SK-N-SH (cell line): ENCODE results near the gene UNK. TPM values are rescaled to one million over a fixed set of nuclear protein-coding genes. Genes with fewer than 3 reads are reported as not detected.

Experiments used
- CTCF ChIA-PET: fragments of 300-600, 350-600 bp; formaldehyde crosslinking; extraction: SDS; loops from one replicate; lab custom pipeline; 2021; lab: Yijun Ruan, JAX
- POLR2A ChIA-PET: fragments of 350-600 bp; sonication (Branson Sonifier 250); formaldehyde crosslinking; extraction: SDS; loops from one replicate; lab custom pipeline; 2020; ENCODE audit warnings: antibody characterized with exemption, inconsistent platforms; lab: Yijun Ruan, JAX
- DNase-seq: peaks from one replicate; pipeline ENCODE4 v3.0.0; 2012
- H2AFZ ChIP-seq: fragments of 200-600 bp; sonication (generic); 2 replicates; pipeline ENCODE4 v1.8.1; 2016; ENCODE audit warnings: antibody characterized with exemption, mild to moderate bottlenecking, low read depth
- H3F3A ChIP-seq: fragments of 200-600 bp; sonication (generic); replicated peaks from 2 replicates; pipeline ENCODE3; 2016; ENCODE audit warnings: antibody characterized with exemption, mild to moderate bottlenecking; ENCODE audit not compliant: insufficient read depth
- H3K27ac ChIP-seq, 2 experiments: fragments of 200-500 bp in 1 of 2; fragments of 200-600 bp in 1 of 2; sonication (Bioruptor generic) in 1 of 2; sonication (generic), shearing (Covaris generic) in 1 of 2; 2 replicates each; pipeline versions ENCODE4 v1.5.1 to v1.6.1; 2014 to 2016; ENCODE audit warnings: low read depth in 2 of 2, inconsistent platforms in 1 of 2, low read length in 1 of 2, mild to moderate bottlenecking in 1 of 2, mixed read lengths in 1 of 2
- H3K27me3 ChIP-seq: fragments of 200-600 bp; sonication (generic), shearing (Covaris generic); 2 replicates; pipeline ENCODE4 v1.6.1; 2016; ENCODE audit warnings: mixed run types; ENCODE audit not compliant: insufficient read depth
- H3K36me3 ChIP-seq, 2 experiments: fragments of 200-500 bp in 1 of 2; fragments of 200-600 bp in 1 of 2; sonication (Bioruptor generic) in 1 of 2; sonication (generic) in 1 of 2; replicated peaks in 1 of 2; 2 replicates each; pipeline versions ENCODE3 to v1.5.1; 2014 to 2016; ENCODE audit warnings: low read length in 1 of 2, mild to moderate bottlenecking in 1 of 2; ENCODE audit not compliant: insufficient read depth in 2 of 2, control insufficient read depth in 1 of 2
- H3K4me1 ChIP-seq, 2 experiments: fragments of 200-500 bp in 1 of 2; fragments of 200-600 bp in 1 of 2; sonication (Bioruptor generic) in 1 of 2; sonication (generic), shearing (Covaris generic) in 1 of 2; 2 replicates each; pipeline versions ENCODE4 v1.5.1 to v1.6.1; 2014 to 2016; ENCODE audit warnings: low read depth in 1 of 2, low read length in 1 of 2, mixed run types in 1 of 2; ENCODE audit not compliant: insufficient read depth in 2 of 2, control insufficient read depth in 1 of 2
- H3K4me2 ChIP-seq: fragments of 200-600 bp; sonication (generic), shearing (Covaris generic); 2 replicates; pipeline ENCODE4 v1.6.1; 2017; ENCODE audit warnings: mixed run types
- H3K4me3 ChIP-seq, 2 experiments: fragments of 200-500 bp in 1 of 2; fragments of 200-600 bp in 1 of 2; sonication (Bioruptor generic) in 1 of 2; sonication (generic), shearing (Covaris generic) in 1 of 2; 2 replicates each; pipeline versions ENCODE4 v1.5.1 to v1.8.1; 2014 to 2016; ENCODE audit warnings: low read depth in 2 of 2, inconsistent platforms in 1 of 2, low read length in 1 of 2, mild to moderate bottlenecking in 1 of 2, mixed read lengths in 1 of 2, moderate library complexity in 1 of 2
- H3K79me2 ChIP-seq: fragments of 200-600 bp; sonication (generic); 2 replicates; pipeline ENCODE4 v1.8.1; 2017; ENCODE audit warnings: mild to moderate bottlenecking; ENCODE audit not compliant: insufficient read depth
- H3K9ac ChIP-seq: fragments of 200-600 bp; sonication (generic); 2 replicates; pipeline ENCODE4 v1.6.1; 2017; ENCODE audit warnings: mixed run types
- H3K9me2 ChIP-seq: fragments of 200-600 bp; sonication (generic); 2 replicates; pipeline ENCODE4 v1.6.1; 2017; ENCODE audit warnings: mixed run types
- H3K9me3 ChIP-seq: fragments of 200-600 bp; sonication (generic); 2 replicates; pipeline ENCODE4 v1.6.1; 2017; ENCODE audit warnings: mixed run types, mild to moderate bottlenecking, moderate library complexity
- H4K20me1 ChIP-seq: fragments of 200-600 bp; sonication (generic); 2 replicates; pipeline ENCODE4 v1.6.1; 2017; ENCODE audit warnings: mild to moderate bottlenecking, mixed run types; ENCODE audit not compliant: insufficient read depth
- CHD2 ChIP-seq: fragments of 150-350 bp; IDR thresholded peaks from 2 replicates; pipeline ENCODE4 v1.6.1; 2018; ENCODE audit warnings: low read length; ENCODE audit not compliant: partially characterized antibody
- EP300 ChIP-seq, 2 experiments: IDR thresholded peaks; 2 replicates each; pipeline versions ENCODE4 v1.4.0 to v1.6.1; 2012; ENCODE audit warnings: borderline replicate concordance in 1 of 2, low read depth in 1 of 2, low read length in 1 of 2
- EZH2phosphoT487 ChIP-seq: fragments of 200-600 bp; sonication (generic); IDR thresholded peaks from 2 replicates; pipeline ENCODE4 v1.6.1; 2017; ENCODE audit warnings: low read depth, mixed run types, mild to moderate bottlenecking, antibody characterized with exemption, moderate library complexity, borderline replicate concordance
- FOXM1 ChIP-seq: IDR thresholded peaks from 2 replicates; pipeline ENCODE4 v1.4.0; 2012; ENCODE audit warnings: low read depth, mild to moderate bottlenecking
- GABPA ChIP-seq: IDR thresholded peaks from 2 replicates; pipeline ENCODE4 v1.4.0; 2012; ENCODE audit warnings: low read depth, mild to moderate bottlenecking
- JUND ChIP-seq: IDR thresholded peaks from 2 replicates; pipeline ENCODE4 v1.4.0; 2012
- NRF1 ChIP-seq: IDR thresholded peaks from 2 replicates; pipeline ENCODE4 v1.6.1; 2012; ENCODE audit warnings: low read depth, mild to moderate bottlenecking, low read length
- POLR2AphosphoS5 ChIP-seq: IDR thresholded peaks from 2 replicates; pipeline ENCODE4 v1.6.1; 2012; ENCODE audit warnings: low read depth, low read length
- RFX5 ChIP-seq: IDR thresholded peaks from 2 replicates; pipeline ENCODE4 v1.6.1; 2012; ENCODE audit warnings: mild to moderate bottlenecking, improper control_type of control experiment, low read length
- TEAD4 ChIP-seq: IDR thresholded peaks from 2 replicates; pipeline ENCODE4 v1.4.0; 2012; ENCODE audit warnings: mild to moderate bottlenecking, borderline replicate concordance; ENCODE audit not compliant: insufficient read depth
- YY1 ChIP-seq: IDR thresholded peaks from 2 replicates; pipeline ENCODE4 v1.4.0; 2012; ENCODE audit warnings: low read depth, mild to moderate bottlenecking
- WGBS: methylation state at CpG from one replicate; pipeline ENCODE4 v1.1.6; 2017; ENCODE audit warnings: low lambda C conversion rate; 5-methylcytosine and 5-hydroxymethylcytosine counted together
- polyA plus RNA-seq, 3 experiments: library from polyadenylated mRNA; depleted of rRNA; stranded (reverse); fragments of >200 nt; gene quantifications; 2 replicates each; pipeline ENCODE4 v1.2.3, GENCODE V29; 2012
- TF ChIP-seq, protein P1 (sequence below): fragments of 200-600 bp; sonication (generic); IDR thresholded peaks from 2 replicates; pipeline ENCODE4 v1.6.1; 2017; ENCODE audit warnings: antibody characterized with exemption, mild to moderate bottlenecking, moderate library complexity

The UNK gene
- polyA plus RNA-seq, 1 of the 3 experiments (the other 2 are of a cell fraction), result 24.8 TPM

GRCh38 chr17:75742337-75742736 lies 42.3 kb upstream of the UNK start:
- ChIA-PET CTCF (interaction anchor here (1.2 to 31.4 kb wide), 5 partner anchors 4 to 109 kb away, joined by 3 to 1370 read pairs (median 419); partner anchors contain the start of genes ITGB4 and SMIM5), POLR2A (no interaction called here)
- Histone ChIP-seq H3K4me3 (no peak overlapping the region), H2AFZ (no peak overlapping the region), H3F3A (peaks cover under 1% of the 10 kb centered on the region), H3K27ac (no peak overlapping the region), H3K27me3 (no peaks in the 10 kb centered on the region), H3K79me2 (no peaks in the 10 kb centered on the region), H3K9me3 (no peaks in the 10 kb centered on the region), H3K36me3 (no peaks in the 10 kb centered on the region), H3K4me2 (no peak overlapping the region), H4K20me1 (no peaks in the 10 kb centered on the region), H3K4me1 (no peaks in the 10 kb centered on the region; a peak in 1 of 4 replicates), H3K9ac (no peak overlapping the region), H3K9me2 (no peaks in the 10 kb centered on the region)
- DNase-seq, result no peak
- WGBS, result 77% methylated on average over 19 of the region's 25 CpGs
- TF ChIP-seq GABPA, result no peak
- no peak for TF ChIP-seq NRF1
- no peak for TF ChIP-seq TEAD4
- TF ChIP-seq EP300 (IDR thresholded peaks at IDR 0.05; ENCODE audit: borderline replicate concordance in 1 of 2, low read depth in 1 of 2, low read length in 1 of 2), result no peak

GRCh38 chr17:75743625-75744206 lies 40.9 kb upstream of the UNK start:
- Histone ChIP-seq H3F3A (peaks cover 5% of the 10 kb centered on the region), H3K36me3 (no peaks in the 10 kb centered on the region), H3K4me2 (no peak overlapping the region), H4K20me1 (no peaks in the 10 kb centered on the region), H3K27me3 (no peaks in the 10 kb centered on the region), H2AFZ (no peak overlapping the region), H3K27ac (no peak overlapping the region), H3K9me3 (no peaks in the 10 kb centered on the region), H3K9me2 (no peaks in the 10 kb centered on the region), H3K4me3 (no peak overlapping the region), H3K9ac (no peak overlapping the region), H3K79me2 (no peaks in the 10 kb centered on the region), H3K4me1 (no peaks in the 10 kb centered on the region; a peak in 1 of 4 replicates)
- ChIA-PET POLR2A (no interaction called here), CTCF (interaction anchor here (0.7 to 31.4 kb wide), 7 partner anchors 10 to 111 kb away, joined by 3 to 1370 read pairs (median 10); partner anchors contain the start of genes GALK1, ITGB4, RECQL5 and SAP30BP)
- no peak for DNase-seq
- no peak for TF ChIP-seq YY1
- no peak for TF ChIP-seq GABPA
- no peak for TF ChIP-seq JUND
- no peak for TF ChIP-seq FOXM1
- WGBS, result 86% methylated on average over 7 of the region's 25 CpGs

DNA sequence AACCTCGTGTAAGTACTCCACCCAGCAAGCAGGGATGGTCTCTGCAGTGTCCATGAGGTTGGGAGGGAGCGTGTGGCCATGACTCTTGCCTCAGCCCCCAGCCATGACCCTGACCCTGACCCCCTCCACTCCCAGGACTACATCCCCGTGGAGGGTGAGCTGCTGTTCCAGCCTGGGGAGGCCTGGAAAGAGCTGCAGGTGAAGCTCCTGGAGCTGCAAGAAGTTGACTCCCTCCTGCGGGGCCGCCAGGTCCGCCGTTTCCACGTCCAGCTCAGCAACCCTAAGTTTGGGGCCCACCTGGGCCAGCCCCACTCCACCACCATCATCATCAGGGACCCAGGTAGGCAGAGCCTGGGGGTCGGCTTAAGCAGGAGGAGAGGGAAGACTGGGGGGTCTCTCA lies 35.9 kb upstream of the UNK start:
- 38% methylated on average over 3 of the region's 9 CpGs for WGBS
- peaks cover 18% of the 10 kb centered on the region for H3F3A ChIP-seq
- POLR2A ChIA-PET, result interaction anchor here (1.2 to 3.2 kb wide), 2 partner anchors 28 to 116 kb away, joined by 9 to 18 read pairs; partner anchors contain the start of gene SMIM5

More for the DNA sequence above, 35.9 kb upstream of the UNK start:
- no peaks in the 10 kb centered on the region for H3K27me3 ChIP-seq
- DNase-seq, result no peak
- no peaks in the 10 kb centered on the region for H3K9me3 ChIP-seq
- H3K9ac ChIP-seq, result no peak overlapping the region
- H3K4me3 ChIP-seq, result no peak overlapping the region
- H3K9me2 ChIP-seq, result no peaks in the 10 kb centered on the region
- H3K36me3 ChIP-seq, result no peaks in the 10 kb centered on the region
- TF ChIP-seq, protein P1, sequence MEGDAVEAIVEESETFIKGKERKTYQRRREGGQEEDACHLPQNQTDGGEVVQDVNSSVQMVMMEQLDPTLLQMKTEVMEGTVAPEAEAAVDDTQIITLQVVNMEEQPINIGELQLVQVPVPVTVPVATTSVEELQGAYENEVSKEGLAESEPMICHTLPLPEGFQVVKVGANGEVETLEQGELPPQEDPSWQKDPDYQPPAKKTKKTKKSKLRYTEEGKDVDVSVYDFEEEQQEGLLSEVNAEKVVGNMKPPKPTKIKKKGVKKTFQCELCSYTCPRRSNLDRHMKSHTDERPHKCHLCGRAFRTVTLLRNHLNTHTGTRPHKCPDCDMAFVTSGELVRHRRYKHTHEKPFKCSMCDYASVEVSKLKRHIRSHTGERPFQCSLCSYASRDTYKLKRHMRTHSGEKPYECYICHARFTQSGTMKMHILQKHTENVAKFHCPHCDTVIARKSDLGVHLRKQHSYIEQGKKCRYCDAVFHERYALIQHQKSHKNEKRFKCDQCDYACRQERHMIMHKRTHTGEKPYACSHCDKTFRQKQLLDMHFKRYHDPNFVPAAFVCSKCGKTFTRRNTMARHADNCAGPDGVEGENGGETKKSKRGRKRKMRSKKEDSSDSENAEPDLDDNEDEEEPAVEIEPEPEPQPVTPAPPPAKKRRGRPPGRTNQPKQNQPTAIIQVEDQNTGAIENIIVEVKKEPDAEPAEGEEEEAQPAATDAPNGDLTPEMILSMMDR, result no peak
- TF ChIP-seq RFX5 (no peak), GABPA (no peak), NRF1 (no peak), CHD2 (no peak), TEAD4 (no peak), EZH2phosphoT487 (no peak), POLR2AphosphoS5 (no peak)
- no peak overlapping the region for H3K4me2 ChIP-seq
- no peaks in the 10 kb centered on the region for H4K20me1 ChIP-seq
- H3K4me1 ChIP-seq, result peaks cover 0 to 13% of the 10 kb centered on the region in 2 experiments; a peak in 1 of 4 replicates
- H3K79me2 ChIP-seq, result no peaks in the 10 kb centered on the region
- no peak overlapping the region for H3K27ac ChIP-seq
- no peak overlapping the region for H2AFZ ChIP-seq
- CTCF ChIA-PET, result interaction anchor here (1.0 to 31.4 kb wide), 30 partner anchors 13 to 748 kb away, joined by 3 to 1370 read pairs (median 16); partner anchors contain the start of genes GALK1, ITGB4, LLGL2 and RECQL5
